OCI-LY1 (cell line): ENCODE data around the gene SEMG1.

Experiments used
- CTCF ChIP-seq: fragments of 200-600 bp; sonication (generic), shearing (Covaris generic); IDR thresholded peaks from 2 replicates; pipeline ENCODE4 v1.5.1; 2017; ENCODE audit warnings: mild to moderate bottlenecking, antibody characterized with exemption, low read length, moderate library complexity, mixed read lengths
- EZH2 ChIP-seq: fragments of 200-600 bp; sonication (generic), shearing (Covaris generic); IDR thresholded peaks from 2 replicates; pipeline ENCODE4 v1.8.0; 2017; ENCODE audit warnings: borderline replicate concordance, mixed run types, mild to moderate bottlenecking, antibody characterized with exemption, low read length, moderate library complexity, mixed read lengths

- TF ChIP-seq EZH2 (no peak), CTCF (no peak)
Measured at GRCh38 chr20:45179166-45179565, 27.7 kb upstream of the SEMG1 start.
